ENCODE data around the gene SENP6. TPM values are rescaled to one million over a fixed set of nuclear protein-coding genes. Genes with fewer than 3 reads are reported as not detected.

Gene SENP6
- polyA plus RNA-seq, 1 donor from 2014 or later, result 113 TPM

- no peak for TF ChIP-seq REST (IDR thresholded peaks at IDR 0.05; ENCODE audit: borderline replicate concordance)
- TF ChIP-seq POLR2AphosphoS5 (IDR thresholded peaks at IDR 0.05), result no peak
- TF ChIP-seq MXI1 (conservative IDR thresholded peaks at IDR 0.05; ENCODE audit: poor library complexity, severe bottlenecking), result no peak
Measured at GRCh38 chr6:75643173-75643572, 41.5 kb downstream of the SENP6 start (continued).

GRCh38 chr6:75656479-75656878 is 54.8 kb downstream of the SENP6 start:
- Histone ChIP-seq H3K4me2 (ENCODE audit: low read length) (no peak overlapping the region), H3K9me3 (ENCODE audit: low read length) (no peaks in the 10 kb centered on the region), H3K36me3 (ENCODE audit: insufficient read depth, low read length) (peaks cover 7% of the 10 kb centered on the region), H3K9ac (ENCODE audit: low read length) (no peak overlapping the region), H3K79me2 (replicated peaks; ENCODE audit: insufficient read depth, low read length) (no peaks in the 10 kb centered on the region), H3K9me2 (ENCODE audit: insufficient read depth, low read length) (no peaks in the 10 kb centered on the region), H3K4me3 (ENCODE audit: low read length) (no peak overlapping the region), H4K20me1 (ENCODE audit: insufficient read depth) (no peaks in the 10 kb centered on the region), H3K27me3 (ENCODE audit: insufficient read depth, low read depth, low read length) (no peaks in the 10 kb centered on the region), H2AFZ (ENCODE audit: low read depth, low read length) (no peak overlapping the region), H3K27ac (ENCODE audit: low read length) (no peak overlapping the region), H3F3A (ENCODE audit: insufficient read depth, low read length, poor library complexity, severe bottlenecking) (no peaks in the 10 kb centered on the region)
- TF ChIP-seq SMC3 (conservative IDR thresholded peaks at IDR 0.05; ENCODE audit: poor library complexity) (no peak), TAF1 (IDR thresholded peaks at IDR 0.05; ENCODE audit: low read depth) (no peak), EZH2 (IDR thresholded peaks at IDR 0.05; ENCODE audit: borderline replicate concordance, insufficient read depth, low read length, poor library complexity, severe bottlenecking) (no peak), MXI1 (conservative IDR thresholded peaks at IDR 0.05; ENCODE audit: poor library complexity, severe bottlenecking) (no peak), EP300 (conservative IDR thresholded peaks at IDR 0.05; ENCODE audit: poor library complexity, severe bottlenecking) (no peak), POLR2AphosphoS5 (IDR thresholded peaks at IDR 0.05) (no peak), REST (IDR thresholded peaks at IDR 0.05; ENCODE audit: borderline replicate concordance) (no peak), RAD21 (conservative IDR thresholded peaks at IDR 0.05) (no peak), CTCF (IDR thresholded peaks at IDR 0.05; ENCODE audit: poor library complexity, severe bottlenecking) (no peak)

Data from neural cell (in vitro differentiated cells).